Measurements from ENCODE around the gene C12orf60.

C12orf60 gene

DNA sequence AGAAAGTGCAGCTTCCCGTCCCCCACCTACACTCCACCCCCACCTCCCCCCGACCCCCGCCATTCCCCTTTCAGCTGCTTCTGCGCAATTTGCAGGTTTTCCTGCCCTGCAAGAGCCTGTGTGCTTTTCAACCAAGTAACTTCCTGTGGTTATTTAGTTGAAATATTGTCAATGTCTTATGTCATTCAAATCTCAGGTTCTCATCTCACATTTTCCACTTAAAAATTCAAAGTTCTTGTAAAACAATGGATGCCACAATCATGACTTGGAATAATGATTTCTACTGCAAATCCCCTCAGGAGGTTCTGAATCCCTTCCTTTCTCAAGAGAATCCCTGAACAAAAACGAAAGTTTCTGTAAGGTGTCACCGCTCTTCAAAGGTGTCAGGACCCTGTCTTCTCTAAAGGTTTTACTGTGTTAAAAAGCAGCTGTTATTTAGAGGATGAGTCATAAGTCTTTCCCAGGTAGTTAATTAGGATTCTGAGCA lies 31.8 kb upstream of the C12orf60 start:
- Mint-ChIP-seq H3K36me3 (ENCODE audit: low read depth) (peaks cover 38% of the 10 kb centered on the region), H3K4me1 (ENCODE audit: low read depth) (peaks cover 45% of the 10 kb centered on the region), H3K27ac (peak overlapping the region; percentile 98), H3K27me3 (ENCODE audit: low read depth) (no peaks in the 10 kb centered on the region), H3K9me3 (peaks cover 9% of the 10 kb centered on the region), H3K4me3 (peak overlapping the region; percentile 96)
- DNase-seq (ENCODE audit: low spot score), result no peak

DNA sequence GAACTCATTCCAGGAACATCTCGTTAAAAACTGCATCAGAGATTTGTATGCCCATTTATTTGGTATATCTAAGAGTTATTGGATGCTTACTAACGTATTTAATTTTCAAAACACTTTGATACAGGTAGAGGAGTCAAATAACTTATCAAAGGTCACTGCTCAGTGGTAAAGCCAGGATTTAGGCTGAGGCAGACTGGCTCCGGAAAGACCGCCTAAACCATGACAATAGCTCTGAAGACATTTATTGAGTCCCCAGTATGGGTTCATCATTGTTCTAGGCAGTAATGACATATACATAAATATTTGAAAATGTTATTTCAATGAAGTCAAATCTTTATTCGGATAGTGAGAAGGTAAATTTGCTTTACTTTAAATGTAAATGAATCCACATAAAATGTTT lies 30.5 kb upstream of the C12orf60 start:
- Mint-ChIP-seq H3K27me3 (ENCODE audit: low read depth) (no peaks in the 10 kb centered on the region), H3K27ac (no peak overlapping the region), H3K9me3 (no peaks in the 10 kb centered on the region), H3K4me3 (peak overlapping the region; percentile 90), H3K4me1 (ENCODE audit: low read depth) (peaks cover 40% of the 10 kb centered on the region), H3K36me3 (ENCODE audit: low read depth) (peaks cover 26% of the 10 kb centered on the region)
- DNase-seq (ENCODE audit: low spot score), result no peak

DNA sequence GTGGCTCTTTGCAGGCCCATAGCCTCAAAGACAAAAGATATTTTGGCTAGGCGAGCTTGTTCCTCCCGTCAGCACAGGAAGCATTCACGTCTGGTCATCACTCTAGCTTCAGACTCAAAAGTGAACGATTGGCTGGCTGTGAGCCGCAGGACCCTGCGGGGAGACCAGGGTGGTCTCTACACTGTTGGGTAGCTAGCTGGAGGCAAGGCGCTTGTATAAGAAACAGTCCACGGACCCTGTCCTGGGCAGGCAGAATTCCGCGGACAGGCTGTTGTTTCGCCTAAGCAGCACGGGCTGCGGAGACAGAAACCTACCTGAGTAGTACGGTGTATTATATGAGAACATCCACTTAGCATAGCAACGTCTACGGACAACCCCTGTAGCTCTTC lies 29.8 kb upstream of the C12orf60 start:
- H3K27ac Mint-ChIP-seq, result peak overlapping the region; percentile 93
- DNase-seq (ENCODE audit: low spot score), result no peak
- H3K4me1 Mint-ChIP-seq (ENCODE audit: low read depth), result peaks cover 39% of the 10 kb centered on the region
- H3K27me3 Mint-ChIP-seq (ENCODE audit: low read depth), result no peaks in the 10 kb centered on the region
- peak overlapping the region; percentile 90 for H3K4me3 Mint-ChIP-seq
- peaks cover 21% of the 10 kb centered on the region for H3K36me3 Mint-ChIP-seq (ENCODE audit: low read depth)
- no peaks in the 10 kb centered on the region for H3K9me3 Mint-ChIP-seq

DNA sequence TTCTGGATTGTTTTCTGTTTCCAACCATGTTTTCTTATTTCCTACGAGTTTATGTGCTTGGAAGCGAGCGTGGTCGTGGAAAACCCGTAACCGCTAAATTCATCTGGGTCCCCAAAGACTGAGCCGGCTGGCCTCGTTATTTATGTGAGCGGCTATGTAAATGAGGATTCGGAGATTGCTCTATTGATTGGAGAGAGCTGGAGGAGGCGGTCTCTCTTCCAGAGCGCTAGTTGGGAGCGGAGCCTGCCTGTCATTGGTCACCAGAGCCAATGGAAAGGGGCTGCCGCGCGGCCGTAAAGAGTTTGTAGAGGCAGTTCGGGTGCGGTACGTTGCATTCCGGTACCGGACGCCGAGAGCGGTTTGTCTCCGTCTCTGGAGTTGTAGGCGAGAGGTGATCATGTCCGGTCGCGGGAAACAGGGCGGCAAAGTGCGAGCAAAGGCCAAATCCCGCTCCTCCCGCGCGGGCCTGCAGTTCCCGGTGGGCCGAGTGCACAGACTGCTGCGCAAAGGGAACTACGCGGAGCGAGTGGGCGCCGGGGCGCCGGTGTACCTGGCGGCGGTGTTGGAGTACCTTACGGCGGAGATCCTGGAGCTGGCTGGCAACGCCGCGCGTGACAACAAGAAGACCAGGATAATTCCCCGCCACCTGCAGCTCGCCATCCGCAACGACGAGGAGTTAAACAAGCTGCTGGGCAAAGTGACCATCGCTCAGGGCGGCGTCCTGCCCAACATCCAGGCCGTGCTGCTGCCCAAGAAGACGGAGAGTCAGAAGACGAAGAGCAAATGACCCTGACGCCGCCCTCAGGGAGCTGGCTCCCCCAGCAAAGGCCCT lies 29.2 kb upstream of the C12orf60 start:
- Mint-ChIP-seq H3K27ac (peak overlapping the region; percentile 93), H3K36me3 (ENCODE audit: low read depth) (peaks cover 18% of the 10 kb centered on the region), H3K4me1 (ENCODE audit: low read depth) (peaks cover 37% of the 10 kb centered on the region), H3K27me3 (ENCODE audit: low read depth) (no peaks in the 10 kb centered on the region), H3K4me3 (peak overlapping the region; percentile 90), H3K9me3 (no peaks in the 10 kb centered on the region)
- peak; percentile 93 for DNase-seq (ENCODE audit: low spot score)

DNA sequence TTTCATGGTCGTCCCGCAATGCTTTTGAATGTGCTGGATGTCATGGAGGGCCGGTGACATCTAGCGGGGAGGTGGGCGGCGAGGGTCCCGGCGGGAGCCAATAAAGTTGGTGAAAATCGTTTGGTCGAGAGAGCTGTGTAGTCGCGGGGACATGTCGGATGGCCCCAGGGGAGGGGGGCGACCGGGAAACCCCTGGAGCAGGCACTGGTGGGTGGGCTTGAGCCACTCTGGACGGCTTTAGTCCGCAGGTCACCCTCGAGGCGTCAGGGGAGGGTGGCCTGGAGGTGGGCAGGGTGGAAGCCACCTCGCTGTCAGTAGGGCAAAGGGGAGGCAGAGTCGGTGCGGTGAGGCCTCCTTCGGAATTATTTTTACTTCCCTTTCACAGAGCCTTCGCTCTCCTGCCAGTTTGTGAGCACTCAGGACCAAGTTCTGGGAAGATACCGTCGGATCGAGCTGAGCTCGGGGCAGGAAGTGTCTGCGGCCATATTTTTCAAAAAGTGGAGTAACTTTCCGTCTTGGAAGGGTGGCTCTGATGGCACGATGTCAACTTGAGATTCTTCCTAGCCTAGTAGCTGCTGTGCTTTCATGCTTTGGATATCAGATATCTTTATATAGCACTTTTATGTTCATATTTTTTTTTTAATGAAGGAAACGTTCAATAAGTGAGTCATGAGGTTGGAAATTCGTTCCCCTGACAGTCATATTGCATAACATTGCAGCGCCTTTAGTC lies 28.4 kb upstream of the C12orf60 start:
- H3K27me3 Mint-ChIP-seq (ENCODE audit: low read depth), result no peaks in the 10 kb centered on the region
- peak overlapping the region; percentile 93 for H3K27ac Mint-ChIP-seq
- no peaks in the 10 kb centered on the region for H3K9me3 Mint-ChIP-seq
- H3K36me3 Mint-ChIP-seq (ENCODE audit: low read depth), result peaks cover 16% of the 10 kb centered on the region
- peak; percentile 36 for DNase-seq (ENCODE audit: low spot score)
- peak overlapping the region; percentile 90 for H3K4me3 Mint-ChIP-seq
- H3K4me1 Mint-ChIP-seq (ENCODE audit: low read depth), result peaks cover 39% of the 10 kb centered on the region

DNA sequence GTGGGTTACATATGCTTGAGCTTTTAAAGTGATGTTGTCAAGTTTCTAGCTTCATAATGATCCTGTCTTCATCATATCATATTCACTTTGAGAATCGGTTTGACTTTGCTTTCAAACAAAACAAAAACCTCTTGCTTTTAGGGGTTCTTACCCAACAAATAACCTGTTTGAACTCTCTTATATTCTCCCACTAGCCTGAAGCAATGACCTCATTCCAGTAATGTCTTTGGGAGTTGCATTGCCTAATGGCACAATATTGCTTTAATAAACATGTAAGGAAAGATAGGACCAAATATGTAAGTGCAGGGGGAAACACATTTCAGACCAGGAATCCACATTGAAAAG lies 27.9 kb upstream of the C12orf60 start:
- no peaks in the 10 kb centered on the region for H3K27me3 Mint-ChIP-seq (ENCODE audit: low read depth)
- H3K36me3 Mint-ChIP-seq (ENCODE audit: low read depth), result peaks cover 11% of the 10 kb centered on the region
- DNase-seq (ENCODE audit: low spot score), result no peak
- peak overlapping the region; percentile 90 for H3K4me3 Mint-ChIP-seq
- no peaks in the 10 kb centered on the region for H3K9me3 Mint-ChIP-seq
- peak overlapping the region; percentile 93 for H3K27ac Mint-ChIP-seq
- peaks cover 43% of the 10 kb centered on the region for H3K4me1 Mint-ChIP-seq (ENCODE audit: low read depth)

DNA sequence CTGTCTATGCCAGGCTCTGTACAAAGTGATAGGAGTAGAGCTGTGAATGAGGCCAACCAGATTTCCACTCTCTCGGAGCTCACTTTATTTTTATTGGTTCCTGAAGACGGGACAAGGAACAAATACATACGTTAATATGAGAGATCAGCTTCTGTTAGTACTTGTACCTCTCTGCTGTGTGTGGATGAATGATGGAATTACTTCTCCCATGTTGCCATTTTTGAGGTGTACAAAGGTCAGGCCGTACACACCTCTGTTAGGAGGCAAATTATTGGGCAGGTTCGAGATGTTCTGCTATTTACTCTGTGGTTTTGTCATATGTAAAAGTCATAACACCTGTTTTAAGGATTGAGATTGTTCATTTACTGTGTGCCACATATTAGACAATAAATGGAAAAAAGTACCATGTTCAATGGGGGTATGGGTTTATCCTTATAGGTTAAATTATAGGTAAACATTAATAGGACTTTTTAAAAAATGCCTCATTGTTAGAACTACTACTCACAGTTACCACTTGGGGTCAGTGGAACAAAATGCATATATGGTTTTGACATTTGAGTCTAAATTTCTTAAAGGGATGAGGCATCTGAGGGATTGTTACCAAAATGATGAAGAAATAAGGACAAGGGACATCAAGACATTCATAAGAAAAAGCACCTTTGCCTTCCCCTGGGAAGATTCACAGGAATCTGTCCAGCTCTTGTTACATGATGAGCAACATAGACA lies 27.1 kb upstream of the C12orf60 start:
- peaks cover 44% of the 10 kb centered on the region for H3K4me1 Mint-ChIP-seq (ENCODE audit: low read depth)
- H3K36me3 Mint-ChIP-seq (ENCODE audit: low read depth), result peaks cover 8% of the 10 kb centered on the region
- DNase-seq (ENCODE audit: low spot score), result no peak
- no peaks in the 10 kb centered on the region for H3K9me3 Mint-ChIP-seq
- H3K27me3 Mint-ChIP-seq (ENCODE audit: low read depth), result no peaks in the 10 kb centered on the region
- no peak overlapping the region for H3K27ac Mint-ChIP-seq
- peak overlapping the region; percentile 90 for H3K4me3 Mint-ChIP-seq

DNA sequence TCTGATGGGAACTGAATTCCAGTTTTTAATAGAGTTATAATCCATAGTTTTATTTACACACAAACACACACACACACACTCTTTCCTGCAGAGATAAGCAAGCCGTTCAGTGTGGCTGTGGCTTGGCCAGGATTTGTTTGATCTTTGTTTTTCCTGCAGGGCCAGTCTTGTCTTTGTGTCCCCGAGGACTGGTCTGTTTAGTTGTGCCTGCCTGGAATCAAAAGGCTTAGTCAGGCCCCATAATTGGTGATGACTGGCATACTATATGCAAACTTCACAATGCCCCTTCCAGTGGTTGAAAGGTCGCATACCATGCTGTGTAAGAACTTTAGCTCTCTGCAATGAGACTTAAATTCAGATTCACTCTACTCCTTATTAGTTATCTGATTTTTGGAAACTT lies 26.2 kb upstream of the C12orf60 start:
- H3K9me3 Mint-ChIP-seq, result no peaks in the 10 kb centered on the region
- H3K27ac Mint-ChIP-seq, result no peak overlapping the region
- H3K27me3 Mint-ChIP-seq (ENCODE audit: low read depth), result no peaks in the 10 kb centered on the region
- peaks cover 8% of the 10 kb centered on the region for H3K36me3 Mint-ChIP-seq (ENCODE audit: low read depth)
- H3K4me3 Mint-ChIP-seq, result no peak overlapping the region
- H3K4me1 Mint-ChIP-seq (ENCODE audit: low read depth), result peaks cover 36% of the 10 kb centered on the region
- no peak for DNase-seq (ENCODE audit: low spot score)

DNA sequence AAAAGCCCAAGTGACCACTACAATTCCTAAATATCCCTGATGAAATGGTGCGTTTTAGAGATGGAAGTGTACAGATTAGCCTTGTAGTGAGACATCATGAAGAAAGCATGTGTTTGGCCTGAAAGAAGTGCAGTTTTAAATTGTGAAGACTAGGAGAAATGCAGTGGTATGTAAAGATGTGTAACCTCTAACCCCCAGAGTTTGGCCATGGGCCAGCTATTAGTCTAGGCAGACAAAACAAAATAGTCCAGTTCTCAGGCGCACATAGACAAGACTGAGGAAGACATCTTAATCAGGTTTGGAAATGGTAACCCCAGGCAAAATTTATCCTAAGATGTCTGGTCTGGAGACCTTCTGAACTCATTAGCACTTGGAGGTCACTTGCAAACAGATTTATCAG lies 23.6 kb upstream of the C12orf60 start:
- Mint-ChIP-seq H3K27ac (no peak overlapping the region), H3K36me3 (ENCODE audit: low read depth) (peaks cover 14% of the 10 kb centered on the region), H3K4me1 (ENCODE audit: low read depth) (peaks cover 32% of the 10 kb centered on the region), H3K9me3 (no peaks in the 10 kb centered on the region), H3K27me3 (ENCODE audit: low read depth) (no peaks in the 10 kb centered on the region), H3K4me3 (no peak overlapping the region)
- DNase-seq (ENCODE audit: low spot score), result no peak

DNA sequence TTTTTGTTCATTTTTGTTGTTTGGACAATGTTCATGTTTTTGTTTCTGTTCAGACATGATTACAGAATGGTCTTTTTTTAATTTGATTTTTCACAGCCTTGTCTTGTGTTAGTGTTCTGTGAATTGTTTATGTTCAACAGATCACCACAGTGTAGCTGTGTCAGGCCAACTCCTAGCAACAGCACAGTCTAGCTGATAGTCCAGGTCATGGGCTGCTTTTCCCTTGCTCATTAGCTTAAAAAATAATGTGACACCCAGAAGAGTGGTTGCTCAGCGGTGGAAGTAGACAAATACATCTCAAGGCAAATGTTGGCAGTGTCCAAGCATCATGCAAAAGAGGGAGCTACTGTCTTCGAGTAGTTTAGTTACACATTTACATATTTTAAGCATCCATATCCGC lies 22.6 kb upstream of the C12orf60 start:
- no peaks in the 10 kb centered on the region for H3K9me3 Mint-ChIP-seq
- H3K4me1 Mint-ChIP-seq (ENCODE audit: low read depth), result peaks cover 23% of the 10 kb centered on the region
- no peak for DNase-seq (ENCODE audit: low spot score)
- peaks cover 17% of the 10 kb centered on the region for H3K36me3 Mint-ChIP-seq (ENCODE audit: low read depth)
- H3K27me3 Mint-ChIP-seq (ENCODE audit: low read depth), result no peaks in the 10 kb centered on the region
- no peak overlapping the region for H3K4me3 Mint-ChIP-seq
- no peak overlapping the region for H3K27ac Mint-ChIP-seq

DNA sequence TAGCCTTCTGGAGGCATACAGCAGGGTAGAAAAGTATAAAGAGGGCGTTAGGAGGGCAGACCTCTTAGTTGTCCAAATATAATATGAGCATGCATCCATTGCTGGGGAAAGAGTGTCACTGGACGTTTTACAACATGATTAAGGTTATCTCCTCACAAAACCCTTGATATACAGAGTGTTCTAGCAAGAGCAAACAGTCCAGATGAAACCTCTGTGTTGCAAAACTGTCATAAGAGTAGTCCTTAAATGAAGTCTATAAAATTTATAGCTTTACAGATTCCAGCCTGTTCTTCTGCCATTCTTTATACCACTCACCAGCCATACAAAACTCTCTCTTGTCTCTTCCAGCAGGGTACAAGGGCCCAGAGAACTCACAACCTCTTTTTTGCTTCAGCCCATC lies 21.9 kb upstream of the C12orf60 start:
- Mint-ChIP-seq H3K27ac (no peak overlapping the region), H3K9me3 (no peaks in the 10 kb centered on the region), H3K4me3 (no peak overlapping the region), H3K27me3 (ENCODE audit: low read depth) (no peaks in the 10 kb centered on the region), H3K36me3 (ENCODE audit: low read depth) (peaks cover 14% of the 10 kb centered on the region), H3K4me1 (ENCODE audit: low read depth) (peaks cover 16% of the 10 kb centered on the region)
- DNase-seq (ENCODE audit: low spot score), result no peak

DNA sequence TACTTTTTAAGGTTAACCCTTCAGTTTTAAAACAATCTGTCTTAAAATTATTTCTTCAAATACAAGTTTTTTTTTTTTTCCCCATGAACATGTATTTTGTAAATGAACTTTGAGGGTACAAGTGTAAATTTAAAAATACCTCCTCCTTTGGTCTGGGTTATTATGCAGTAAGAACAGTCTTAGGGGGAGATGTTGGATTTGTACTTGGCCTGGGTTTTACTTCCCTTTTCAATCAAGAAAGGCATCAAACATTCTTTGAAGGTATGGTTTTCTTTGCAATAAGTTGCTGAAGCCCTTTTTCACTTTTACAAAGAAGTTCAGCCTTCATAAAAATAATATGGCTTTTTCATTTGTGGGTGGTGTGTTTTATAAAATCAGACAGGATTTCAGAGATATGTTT lies 20.7 kb upstream of the C12orf60 start:
- H3K4me1 Mint-ChIP-seq (ENCODE audit: low read depth), result peaks cover 12% of the 10 kb centered on the region
- DNase-seq (ENCODE audit: low spot score), result no peak
- H3K27me3 Mint-ChIP-seq (ENCODE audit: low read depth), result no peaks in the 10 kb centered on the region
- peaks cover 26% of the 10 kb centered on the region for H3K36me3 Mint-ChIP-seq (ENCODE audit: low read depth)
- no peaks in the 10 kb centered on the region for H3K9me3 Mint-ChIP-seq
- H3K4me3 Mint-ChIP-seq, result no peak overlapping the region
- H3K27ac Mint-ChIP-seq, result no peak overlapping the region

DNA sequence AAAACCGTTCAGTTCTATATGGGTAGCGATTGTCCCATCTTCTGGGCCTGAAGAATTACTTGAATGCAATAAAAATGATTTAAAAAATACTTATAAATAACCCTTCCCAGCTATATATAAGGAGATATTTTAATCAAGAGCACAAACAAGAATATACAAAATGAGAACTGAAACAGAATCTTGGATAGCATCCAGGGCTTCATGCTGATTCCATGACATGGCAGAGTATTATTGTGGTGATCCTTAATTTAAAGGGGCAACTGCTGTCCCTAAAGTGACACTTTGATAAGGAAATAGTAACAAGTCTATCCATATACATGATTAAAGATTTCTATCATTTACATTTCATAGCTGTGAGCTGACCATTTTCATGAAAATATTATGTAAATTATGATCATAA lies 19.0 kb upstream of the C12orf60 start:
- H3K36me3 Mint-ChIP-seq (ENCODE audit: low read depth), result peaks cover 40% of the 10 kb centered on the region
- H3K27ac Mint-ChIP-seq, result no peak overlapping the region
- no peak overlapping the region for H3K4me3 Mint-ChIP-seq
- no peaks in the 10 kb centered on the region for H3K27me3 Mint-ChIP-seq (ENCODE audit: low read depth)
- peaks cover 10% of the 10 kb centered on the region for H3K4me1 Mint-ChIP-seq (ENCODE audit: low read depth)
- no peak for DNase-seq (ENCODE audit: low spot score)
- H3K9me3 Mint-ChIP-seq, result no peaks in the 10 kb centered on the region

DNA sequence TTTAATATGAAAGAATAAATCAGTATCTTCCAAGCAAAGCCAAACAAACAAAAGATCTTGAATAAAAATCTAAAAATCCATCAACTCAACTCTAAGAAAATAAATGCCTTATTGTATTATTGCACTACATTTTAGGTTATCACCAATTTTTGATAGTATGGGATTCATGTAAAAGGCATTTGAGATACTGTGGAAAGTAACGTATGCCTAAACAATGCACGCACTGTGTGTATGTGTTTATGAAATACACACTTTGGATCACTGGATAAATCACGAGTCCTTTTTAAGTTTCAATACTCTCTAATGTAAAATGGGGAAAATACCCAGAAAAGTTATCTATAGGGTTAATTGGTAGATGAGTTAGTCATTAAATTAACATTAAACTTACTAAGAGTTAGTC lies 17.9 kb upstream of the C12orf60 start:
- H3K9me3 Mint-ChIP-seq, result no peaks in the 10 kb centered on the region
- H3K4me3 Mint-ChIP-seq, result no peak overlapping the region
- peaks cover 51% of the 10 kb centered on the region for H3K36me3 Mint-ChIP-seq (ENCODE audit: low read depth)
- no peak overlapping the region for H3K27ac Mint-ChIP-seq
- H3K4me1 Mint-ChIP-seq (ENCODE audit: low read depth), result peaks cover 4% of the 10 kb centered on the region
- H3K27me3 Mint-ChIP-seq (ENCODE audit: low read depth), result no peaks in the 10 kb centered on the region
- no peak for DNase-seq (ENCODE audit: low spot score)

All from T-helper 2 cell treated with Interferon-gamma antibody and Interleukin-4, amounts not matched to agents 5 μg/mL and 100 μg/mL, for 36 hours (primary cell).